ENCODE data around the gene NMNAT3. TPM values are rescaled to one million over a fixed set of nuclear protein-coding genes. Genes with fewer than 3 reads are reported as not detected.
A peak's percentile ranks its signal among the peaks of the same experiment; 100 is the strongest.

Gene NMNAT3
- total RNA-seq, 2 donors from 2014 or later: 3.0 to 14.1 TPM

DNA sequence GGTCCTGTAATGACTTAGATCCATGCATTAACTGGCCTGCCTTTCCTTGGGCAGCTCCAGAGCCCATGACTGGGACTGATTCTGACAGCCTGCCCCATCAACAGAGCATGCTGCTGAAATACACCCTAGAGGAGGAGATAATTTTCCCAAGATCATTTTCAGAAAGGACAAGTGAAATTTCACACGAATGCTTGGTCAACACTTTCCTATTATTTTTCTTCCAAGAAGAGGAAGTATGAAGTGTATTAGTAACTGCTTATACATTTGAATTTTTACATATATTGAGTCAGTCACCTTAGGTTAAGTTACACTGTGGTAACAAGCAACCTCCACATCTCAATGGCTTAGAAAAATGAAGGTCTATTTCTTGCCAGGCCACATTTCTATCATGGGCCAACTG is 9.7 kb upstream of the NMNAT3 start:
- no peaks in the 10 kb centered on the region for H3K4me1 ChIP-seq (ENCODE audit: control insufficient read depth in 1 of 2, low read depth in 2 of 2)
- TF ChIP-seq, protein P1, sequence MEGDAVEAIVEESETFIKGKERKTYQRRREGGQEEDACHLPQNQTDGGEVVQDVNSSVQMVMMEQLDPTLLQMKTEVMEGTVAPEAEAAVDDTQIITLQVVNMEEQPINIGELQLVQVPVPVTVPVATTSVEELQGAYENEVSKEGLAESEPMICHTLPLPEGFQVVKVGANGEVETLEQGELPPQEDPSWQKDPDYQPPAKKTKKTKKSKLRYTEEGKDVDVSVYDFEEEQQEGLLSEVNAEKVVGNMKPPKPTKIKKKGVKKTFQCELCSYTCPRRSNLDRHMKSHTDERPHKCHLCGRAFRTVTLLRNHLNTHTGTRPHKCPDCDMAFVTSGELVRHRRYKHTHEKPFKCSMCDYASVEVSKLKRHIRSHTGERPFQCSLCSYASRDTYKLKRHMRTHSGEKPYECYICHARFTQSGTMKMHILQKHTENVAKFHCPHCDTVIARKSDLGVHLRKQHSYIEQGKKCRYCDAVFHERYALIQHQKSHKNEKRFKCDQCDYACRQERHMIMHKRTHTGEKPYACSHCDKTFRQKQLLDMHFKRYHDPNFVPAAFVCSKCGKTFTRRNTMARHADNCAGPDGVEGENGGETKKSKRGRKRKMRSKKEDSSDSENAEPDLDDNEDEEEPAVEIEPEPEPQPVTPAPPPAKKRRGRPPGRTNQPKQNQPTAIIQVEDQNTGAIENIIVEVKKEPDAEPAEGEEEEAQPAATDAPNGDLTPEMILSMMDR (IDR thresholded peaks at IDR 0.05): no peak
- no peaks in the 10 kb centered on the region for H3K9me3 ChIP-seq
- ATAC-seq (ENCODE audit: insufficient number of reproducible peaks, low FRiP score, low read depth) (no peak), DNase-seq (ENCODE audit: low spot score) (no peak)
- no peak overlapping the region for H3K4me3 ChIP-seq
- H3K27ac ChIP-seq: no peak overlapping the region
- H3K36me3 ChIP-seq: no peaks in the 10 kb centered on the region
- H3K27me3 ChIP-seq (replicated peaks; ENCODE audit: insufficient read depth): no peaks in the 10 kb centered on the region

DNA sequence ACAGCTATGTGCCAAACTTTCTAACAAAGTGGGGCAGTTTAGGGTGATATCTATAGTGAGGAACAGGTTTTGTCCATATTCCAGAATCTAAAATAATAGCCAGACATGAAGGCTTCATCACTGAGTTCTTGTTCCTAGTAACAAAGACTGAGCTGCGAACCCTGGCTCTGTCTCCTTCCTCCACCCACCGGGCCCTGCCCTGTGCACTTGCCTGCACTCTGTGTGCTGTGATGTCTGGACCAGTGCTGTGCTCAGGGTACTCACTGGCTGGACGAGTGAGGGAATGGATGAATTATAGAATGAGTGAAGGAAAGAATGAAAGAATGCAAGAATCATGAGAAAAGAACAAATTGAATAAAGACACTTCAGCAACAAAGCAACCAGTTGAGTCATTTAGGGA is 8.9 kb upstream of the NMNAT3 start:
- TF ChIP-seq, protein P1 (IDR thresholded peaks at IDR 0.05): no peak
- Histone ChIP-seq H3K27ac (no peak overlapping the region), H3K4me1 (ENCODE audit: control insufficient read depth in 1 of 2, low read depth in 2 of 2) (no peaks in the 10 kb centered on the region), H3K9me3 (no peaks in the 10 kb centered on the region), H3K36me3 (no peaks in the 10 kb centered on the region), H3K27me3 (replicated peaks; ENCODE audit: insufficient read depth) (no peaks in the 10 kb centered on the region), H3K4me3 (no peak overlapping the region)
- ATAC-seq (ENCODE audit: insufficient number of reproducible peaks, low FRiP score, low read depth) (no peak), DNase-seq (ENCODE audit: low spot score) (no peak)

DNA sequence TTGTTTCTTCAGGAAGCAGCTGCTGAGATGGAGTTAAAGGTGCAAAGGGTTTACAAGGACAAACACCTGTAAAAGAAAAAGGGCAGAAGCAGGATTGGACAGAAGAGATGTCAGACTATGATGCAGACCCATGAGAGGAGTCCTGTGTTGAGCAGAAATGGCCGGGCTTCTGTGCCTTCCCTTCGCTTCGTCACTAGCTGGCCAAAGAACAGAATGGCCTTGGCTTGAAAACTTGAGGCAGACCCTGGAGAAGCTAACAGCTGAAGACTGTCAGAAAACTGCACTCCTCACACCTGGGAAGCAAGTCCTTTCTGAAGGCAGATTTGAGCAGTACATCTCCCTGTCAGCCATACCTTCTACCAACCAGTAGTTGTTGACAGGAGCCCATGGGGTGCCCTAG is 8.4 kb upstream of the NMNAT3 start:
- H3K27ac ChIP-seq: no peak overlapping the region
- H3K36me3 ChIP-seq: no peaks in the 10 kb centered on the region
- no peaks in the 10 kb centered on the region for H3K9me3 ChIP-seq
- ATAC-seq (ENCODE audit: insufficient number of reproducible peaks, low FRiP score, low read depth) (no peak), DNase-seq (ENCODE audit: low spot score) (no peak)
- H3K4me1 ChIP-seq (ENCODE audit: control insufficient read depth in 1 of 2, low read depth in 2 of 2): no peaks in the 10 kb centered on the region
- no peak overlapping the region for H3K4me3 ChIP-seq
- H3K27me3 ChIP-seq (replicated peaks; ENCODE audit: insufficient read depth): no peaks in the 10 kb centered on the region
- TF ChIP-seq, protein P1 (IDR thresholded peaks at IDR 0.05): no peak

DNA sequence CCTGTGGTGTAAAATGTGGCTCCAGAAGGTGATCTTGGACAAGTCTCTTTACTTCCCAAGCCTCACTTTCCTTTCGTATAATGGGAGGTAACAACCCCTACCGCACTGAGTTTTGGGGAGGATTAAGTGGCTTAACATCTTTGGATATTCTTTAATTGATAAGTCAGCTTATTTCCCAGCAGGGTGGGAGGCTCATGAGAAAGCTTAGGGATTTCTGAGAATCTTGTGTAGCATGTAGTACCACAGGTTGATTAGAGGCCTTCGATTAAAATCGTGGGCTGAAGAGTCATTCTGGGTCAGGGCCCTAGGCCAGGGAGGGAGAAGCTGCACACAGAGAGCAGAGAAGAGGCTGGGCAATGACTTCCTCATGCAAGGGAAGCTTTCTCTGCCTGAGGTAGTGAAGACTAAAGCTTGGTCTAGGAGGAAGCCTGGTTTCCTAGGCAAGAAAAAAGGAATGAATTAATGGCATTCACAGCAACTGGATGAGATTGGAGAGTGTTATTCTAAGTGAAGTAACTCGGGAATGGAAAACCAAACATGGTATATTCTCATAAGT is 1.5 kb upstream of the NMNAT3 start:
- H3K36me3 ChIP-seq: no peaks in the 10 kb centered on the region
- TF ChIP-seq, protein P1 (IDR thresholded peaks at IDR 0.05): no peak
- DNase-seq (ENCODE audit: low spot score): no peak
- H3K4me3 ChIP-seq: no peak overlapping the region
- ATAC-seq (ENCODE audit: insufficient number of reproducible peaks, low FRiP score, low read depth): no peak
- H3K27ac ChIP-seq: no peak overlapping the region
- H3K27me3 ChIP-seq (replicated peaks; ENCODE audit: insufficient read depth): no peaks in the 10 kb centered on the region
- peaks cover 5 to 11% of the 10 kb centered on the region in 2 donors for H3K4me1 ChIP-seq (ENCODE audit: control insufficient read depth in 1 of 2, low read depth in 2 of 2)
- no peaks in the 10 kb centered on the region for H3K9me3 ChIP-seq

DNA sequence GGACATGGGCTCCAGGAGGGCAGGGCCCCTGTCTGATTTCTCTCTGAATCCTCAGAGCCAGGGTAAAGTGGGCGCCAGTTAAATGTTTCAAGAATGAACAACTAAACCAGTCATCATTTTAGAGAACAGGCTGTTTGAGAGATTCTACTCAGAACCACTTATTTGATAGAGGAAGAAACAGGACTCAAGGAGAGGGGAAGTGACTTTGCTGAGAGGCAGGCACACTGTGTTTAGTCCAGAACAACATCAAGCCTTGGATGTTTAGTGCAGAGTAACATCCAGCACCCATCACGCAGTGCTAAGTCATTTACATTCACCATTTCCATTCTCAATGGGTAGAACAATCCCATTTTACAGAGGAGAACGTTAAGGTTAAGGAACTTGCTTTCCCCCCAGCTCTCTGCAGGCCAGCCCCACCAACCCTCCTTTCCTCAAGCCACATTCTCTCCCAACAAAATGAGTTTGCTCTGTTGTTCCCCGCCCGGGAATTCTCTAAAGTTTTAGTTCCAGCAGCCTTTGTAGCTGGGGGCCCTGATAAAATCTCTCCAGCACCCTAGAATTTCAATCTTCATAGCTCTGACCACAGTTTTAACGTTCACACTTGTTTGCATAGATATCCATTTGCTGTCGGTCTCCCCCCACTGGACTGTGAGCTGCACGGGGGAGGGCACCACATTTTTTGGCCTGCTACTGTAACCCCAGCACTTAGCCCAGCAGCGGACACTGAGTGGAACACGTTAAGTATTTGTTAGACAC is 962 bp downstream of the NMNAT3 start:
- ATAC-seq (ENCODE audit: insufficient number of reproducible peaks, low FRiP score, low read depth) (no peak), DNase-seq (ENCODE audit: low spot score) (no peak)
- Histone ChIP-seq H3K27me3 (replicated peaks; ENCODE audit: insufficient read depth) (no peaks in the 10 kb centered on the region), H3K4me1 (ENCODE audit: control insufficient read depth in 1 of 2, low read depth in 2 of 2) (peaks cover 5 to 11% of the 10 kb centered on the region in 2 donors), H3K36me3 (no peaks in the 10 kb centered on the region), H3K9me3 (no peaks in the 10 kb centered on the region), H3K27ac (no peak overlapping the region), H3K4me3 (peak overlapping the region; percentile 95)
- TF ChIP-seq, protein P1 (IDR thresholded peaks at IDR 0.05): no peak

All from thoracic aorta (tissue), 2 donors.